GM04504 (cell line): ENCODE results near the gene ZC3H7A.

Experiments
- DNase-seq: peaks from one replicate; pipeline ENCODE4 v3.0.0-alpha.2; 2012; ENCODE audit warnings: low read depth

The ZC3H7A gene

DNA sequence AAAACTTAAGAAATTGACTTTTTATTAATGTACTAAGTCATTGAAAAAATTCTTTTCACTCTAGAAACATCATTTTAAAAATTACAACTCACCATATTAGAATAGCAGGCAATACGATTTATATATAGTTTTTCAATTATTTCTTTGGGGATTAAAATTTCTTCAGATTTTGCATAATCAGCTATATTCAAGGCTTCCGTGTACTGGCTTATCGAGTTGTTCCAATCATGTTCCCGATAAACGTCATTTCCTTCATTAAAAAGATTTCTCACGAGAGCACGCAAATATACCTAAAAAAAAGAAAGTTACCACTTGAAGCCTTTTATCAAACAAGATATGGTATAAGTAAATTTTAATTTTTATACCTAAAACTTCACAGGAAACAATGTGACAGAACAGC, 18.0 kb downstream of the ZC3H7A start:
- DNase-seq, result no peak

- no peak for DNase-seq
These were observed 22.9 kb downstream of the ZC3H7A start for GRCh38 chr16:11774065-11774626.

DNA sequence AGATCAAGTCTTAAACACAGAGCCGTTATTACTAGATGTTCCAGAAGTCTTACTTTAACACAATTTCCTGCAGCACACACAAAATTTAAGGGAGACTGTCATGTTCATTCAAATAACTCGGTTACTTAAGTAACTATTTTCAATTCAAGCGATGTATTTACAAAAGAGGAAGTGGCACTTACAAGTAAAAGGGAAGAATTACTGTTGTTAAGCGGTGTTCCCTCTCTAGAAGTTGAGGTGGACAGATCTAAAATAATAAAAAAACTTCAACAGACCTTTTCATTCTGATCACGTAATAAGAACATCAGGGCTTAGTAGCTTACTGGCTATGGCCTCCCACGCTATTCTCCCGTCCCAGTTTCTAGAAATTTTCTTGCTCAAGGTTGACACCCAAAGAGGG, 28.2 kb downstream of the ZC3H7A start:
- no peak for DNase-seq

- DNase-seq, result no peak
These were observed 34.6 kb downstream of the ZC3H7A start for GRCh38 chr16:11762431-11762830.

DNA sequence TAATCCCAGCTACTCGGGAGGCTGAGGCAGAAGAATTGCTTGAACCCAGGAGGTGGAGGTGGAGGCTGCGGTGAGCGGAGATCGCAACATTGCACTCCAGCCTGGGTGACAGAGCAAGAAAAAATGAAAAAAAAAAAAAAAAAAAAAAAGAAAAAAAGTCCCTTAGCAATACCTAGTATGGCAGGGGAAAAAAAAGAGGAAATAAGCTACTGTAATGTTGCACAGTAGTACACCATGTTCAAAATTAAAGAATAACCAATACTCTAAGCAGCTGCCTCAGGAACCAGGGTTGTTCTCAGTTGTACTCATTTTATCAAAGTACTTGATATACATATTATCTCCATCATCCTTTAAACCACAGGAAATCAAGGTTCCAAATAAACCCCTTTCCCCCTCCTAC, 37.1 kb downstream of the ZC3H7A start:
- no peak for DNase-seq

GRCh38 chr16:11759163-11759834, 37.8 kb downstream of the ZC3H7A start:
- DNase-seq, result no peak

GRCh38 chr16:11757671-11758545, 39.1 kb downstream of the ZC3H7A start:
- DNase-seq, result no peak

- DNase-seq, result no peak
These were observed 40.8 kb downstream of the ZC3H7A start for GRCh38 chr16:11756248-11756647.

- DNase-seq, result no peak
These were observed 41.9 kb downstream of the ZC3H7A start for GRCh38 chr16:11755022-11755760.

- DNase-seq, result no peak
These were observed 44.2 kb downstream of the ZC3H7A start for GRCh38 chr16:11752856-11753255.

DNA sequence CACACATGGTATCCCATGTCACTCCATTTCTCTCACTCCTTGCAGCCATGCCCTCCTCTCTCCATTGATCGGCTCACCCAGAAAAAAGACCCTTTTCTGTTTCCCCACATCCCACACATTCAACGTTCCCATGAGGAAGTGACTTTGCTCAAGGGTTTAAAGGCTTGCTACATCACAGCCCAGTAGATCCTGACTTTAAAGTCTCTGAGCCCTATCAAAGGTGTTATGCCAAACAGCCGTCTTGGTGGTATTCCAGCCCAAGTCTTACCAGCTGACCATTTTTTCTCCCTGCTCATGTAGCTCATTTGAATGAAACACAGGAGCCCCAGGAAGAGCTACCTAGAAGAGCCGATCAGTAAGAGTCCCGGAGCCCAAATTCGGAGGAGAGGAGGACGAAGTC, 47.0 kb downstream of the ZC3H7A start:
- no peak for DNase-seq

- no peak for DNase-seq
These were observed 48.4 kb downstream of the ZC3H7A start for GRCh38 chr16:11748404-11749254.

DNA sequence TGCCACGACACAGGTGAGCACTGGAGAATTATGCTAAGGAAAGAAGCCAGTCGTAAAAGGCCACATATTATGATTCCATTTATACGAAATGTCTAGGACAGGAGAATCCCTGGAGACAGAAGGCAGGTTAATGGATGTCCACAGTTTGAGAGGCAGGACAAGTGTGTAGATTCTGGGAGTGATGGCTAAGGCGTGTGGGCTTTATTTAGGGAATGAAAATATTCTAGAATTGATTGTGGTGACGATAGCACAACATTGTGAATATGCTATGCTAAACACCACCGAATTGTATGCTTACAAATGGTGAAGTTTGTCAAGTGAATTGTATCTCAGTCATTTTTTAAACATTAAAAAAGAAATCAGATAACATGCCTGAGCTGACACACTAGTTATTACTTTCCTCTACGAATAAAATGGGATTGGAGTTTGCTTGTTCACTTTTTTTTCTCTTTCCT, 49.1 kb downstream of the ZC3H7A start:
- no peak for DNase-seq

DNA sequence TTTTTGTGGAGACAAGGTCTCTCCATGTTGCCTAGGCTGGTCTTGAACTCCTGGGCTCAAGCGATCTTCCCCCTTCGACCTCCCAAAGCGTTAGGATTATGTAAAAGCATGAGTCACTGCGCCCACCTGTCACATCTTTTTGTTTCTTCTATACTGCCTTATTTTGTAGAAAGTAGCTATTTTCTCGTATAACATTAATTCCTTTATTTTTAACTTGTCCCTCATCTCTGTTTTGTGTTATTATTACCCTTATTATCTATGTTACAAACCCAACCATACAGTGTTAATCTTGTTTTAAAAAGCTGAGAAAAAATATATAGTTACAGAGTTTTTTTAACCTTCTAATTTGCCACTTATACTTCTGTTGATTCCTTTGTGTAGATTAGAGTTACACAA, 53.0 kb downstream of the ZC3H7A start:
- no peak for DNase-seq

GRCh38 chr16:11743308-11744074, 53.6 kb downstream of the ZC3H7A start:
- peak; percentile 26 for DNase-seq

DNA sequence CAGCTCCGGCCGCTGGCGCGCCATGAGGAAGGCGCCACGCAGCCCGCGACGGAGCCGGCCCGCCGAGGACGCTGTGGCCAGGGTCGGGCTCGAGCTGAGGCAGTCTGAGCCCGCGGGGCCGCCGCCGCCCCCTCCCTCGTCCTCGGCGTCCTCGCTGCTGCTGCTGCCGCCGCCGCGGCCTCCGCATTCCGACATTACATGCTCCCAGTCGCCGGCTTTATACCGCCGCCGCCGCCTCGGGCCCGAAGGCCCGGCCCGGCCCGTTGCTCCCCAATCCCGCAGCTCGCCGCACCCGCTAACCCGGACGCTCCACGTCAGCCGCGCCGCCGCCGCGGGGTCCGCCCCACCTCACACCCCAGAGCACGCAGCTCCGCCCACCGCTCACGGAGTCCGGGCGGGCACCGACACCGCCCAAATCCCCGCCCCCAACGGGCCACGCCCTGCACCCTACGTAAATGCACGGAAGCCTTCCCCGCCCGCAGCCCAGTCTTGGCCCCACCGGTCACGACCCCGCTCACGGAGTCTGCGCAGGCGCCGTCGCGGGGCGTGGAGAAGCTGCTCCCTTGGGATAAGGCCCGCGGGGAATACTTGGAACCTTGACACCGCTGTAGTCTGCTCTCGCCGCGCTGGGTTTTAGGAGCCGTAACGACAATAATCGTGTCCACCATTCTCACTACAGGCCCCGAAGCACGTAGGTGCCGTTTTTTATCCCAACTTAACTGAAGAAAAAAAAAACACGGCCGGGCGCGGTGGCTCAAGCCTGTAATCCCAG, 54.3 kb downstream of the ZC3H7A start, which contains the start of gene TXNDC11:
Gene TXNDC11, minus strand, starts transcription at position 322 of the 772 bp plus-strand sequence. Its CDS starts 127 bp downstream, at position 195.
- DNase-seq, result peak; percentile 96

- DNase-seq, result no peak
These were observed 54.9 kb downstream of the ZC3H7A start for GRCh38 chr16:11742093-11742535.

DNA sequence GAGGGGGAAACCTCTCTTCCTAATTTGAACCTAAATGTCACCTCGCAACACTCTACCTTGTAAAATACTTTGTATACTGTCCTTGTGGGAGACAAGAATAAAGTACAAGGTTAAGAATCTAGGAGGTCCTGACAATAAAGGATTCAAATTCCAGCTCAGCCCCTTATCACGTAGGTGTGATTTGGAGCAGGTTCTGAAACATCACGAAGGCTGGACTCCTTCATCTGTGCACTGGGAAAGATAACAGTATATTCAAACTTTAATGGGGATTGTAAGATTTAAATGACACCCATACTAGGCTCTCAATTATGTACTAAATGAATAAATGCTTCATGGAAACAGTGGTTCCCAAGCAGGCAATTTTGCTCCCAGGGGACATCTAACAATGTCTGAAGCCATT, 56.5 kb downstream of the ZC3H7A start:
- no peak for DNase-seq

GRCh38 chr16:11738742-11739544, 58.1 kb downstream of the ZC3H7A start:
- DNase-seq, result no peak
